Gastrocnemius medialis (tissue), 4 donors: ENCODE measurements around the gene SRGAP1.

ENCODE experiments used
- CTCF ChIP-seq, 5 experiments: fragments of 450-650 bp in 3 of 5; fragments of 200-600 bp in 2 of 5; sonication (generic) in 2 of 5; IDR thresholded peaks in 4 of 5; conservative IDR thresholded peaks in 1 of 5; 1 replicate in 4 of 5; 2 replicates in 1 of 5; pipeline ENCODE4 v1.5.1; 2016 to 2019; ENCODE audit warnings: antibody characterized with exemption in 5 of 5, mild to moderate bottlenecking in 3 of 5, moderate library complexity in 3 of 5
- POLR2A ChIP-seq, 2 donors: fragments of 450-650 bp; IDR thresholded peaks; one replicate each; pipeline ENCODE4 v1.6.1; 2017; ENCODE audit warnings: antibody characterized with exemption in 2 of 2, mild to moderate bottlenecking in 2 of 2, moderate library complexity in 2 of 2

GRCh38 chr12:63961048-63961447, 116.5 kb downstream of the SRGAP1 start:
- no peak for TF ChIP-seq CTCF (IDR thresholded peaks at IDR 0.05 in 4 of 5, conservative IDR thresholded peaks at IDR 0.05 in 1 of 5)
- TF ChIP-seq POLR2A (IDR thresholded peaks at IDR 0.05) = no peak
